IMR-90 (cell line): ENCODE results near the gene LIMK2. TPM values are rescaled to one million over a fixed set of nuclear protein-coding genes. Genes with fewer than 3 reads are reported as not detected.

Experiments
- ATAC-seq: fragments of 200-7000 bp; cut with Tn5 transposase; 2 replicates; pipeline ENCODE4 v1.9.1; 2020; ENCODE audit warnings: low read depth, mild to moderate bottlenecking, moderate library complexity
- BruUV-seq: library from RNA; stranded (reverse); fragments of 400-500 nt; replicated peaks from 2 replicates; lab custom pipeline; 2021; lab: Mats Ljungman, UMichigan
- CTCF ChIA-PET: fragments of 300-600 bp; formaldehyde crosslinking; extraction: SDS; loops from one replicate; lab custom pipeline; 2021; ENCODE audit warnings: antibody characterized with exemption; lab: Yijun Ruan, JAX
- POLR2A ChIA-PET: fragments of 300-600 bp; sonication (Branson Sonifier 250); formaldehyde crosslinking; loops from one replicate; lab custom pipeline; 2022; ENCODE audit warnings: antibody characterized with exemption; ENCODE audit not compliant: unreplicated experiment; lab: Charles Lee
- DNase-seq: peaks from one replicate; pipeline ENCODE4 v3.0.0; 2013
- H2AFZ ChIP-seq: replicated peaks from 2 replicates; pipeline ENCODE3; 2013; ENCODE audit warnings: low read length, mild to moderate bottlenecking; ENCODE audit not compliant: poor library complexity
- H2AK5ac ChIP-seq: 2 replicates; pipeline ENCODE4 v1.6.1; 2013; ENCODE audit warnings: low read depth, low read length, inconsistent platforms
- H2AK9ac ChIP-seq: replicated peaks from 2 replicates; pipeline ENCODE3; 2013; ENCODE audit warnings: mild to moderate bottlenecking, low read depth, low read length, moderate library complexity; ENCODE audit not compliant: poor library complexity
- H2BK120ac ChIP-seq: 2 replicates; pipeline ENCODE4 v1.6.1; 2013; ENCODE audit warnings: low read depth, low read length, inconsistent platforms
- H2BK15ac ChIP-seq: 3 replicates; pipeline ENCODE4 v1.6.1; 2013; ENCODE audit warnings: low read depth, low read length, inconsistent platforms
- H2BK20ac ChIP-seq: 2 replicates; pipeline ENCODE4 v1.6.1; 2013; ENCODE audit warnings: low read depth, mild to moderate bottlenecking, inconsistent platforms, low read length, moderate library complexity
- H2BK5ac ChIP-seq: 2 replicates; pipeline ENCODE4 v1.6.1; 2013; ENCODE audit warnings: mild to moderate bottlenecking, low read depth, low read length, inconsistent platforms; ENCODE audit not compliant: poor library complexity, severe bottlenecking
- H3K14ac ChIP-seq: replicated peaks from 2 replicates; pipeline ENCODE4 v1.6.1; 2013; ENCODE audit warnings: low read depth, low read length, inconsistent platforms
- H3K18ac ChIP-seq: 2 replicates; pipeline ENCODE4 v1.6.1; 2013; ENCODE audit warnings: low read depth, low read length, control low read depth
- H3K23ac ChIP-seq: 2 replicates; pipeline ENCODE4 v1.6.1; 2013; ENCODE audit warnings: low read depth, low read length, inconsistent platforms
- H3K27ac ChIP-seq: 2 replicates; pipeline ENCODE4 v1.5.1; 2013; ENCODE audit warnings: mild to moderate bottlenecking, control low read depth, low read length; ENCODE audit not compliant: insufficient read depth
- H3K27me3 ChIP-seq: 2 replicates; pipeline ENCODE4 v1.6.1; 2013; ENCODE audit warnings: low read length; ENCODE audit not compliant: control insufficient read depth, insufficient read depth
- H3K36me3 ChIP-seq: 2 replicates; pipeline ENCODE4 v1.6.1; 2013; ENCODE audit warnings: low read length, mixed read lengths; ENCODE audit not compliant: control insufficient read depth, insufficient read depth
- H3K4ac ChIP-seq: 2 replicates; pipeline ENCODE4 v1.6.1; 2013; ENCODE audit warnings: low read depth, low read length, inconsistent platforms
- H3K4me1 ChIP-seq: 2 replicates; pipeline ENCODE4 v1.6.1; 2013; ENCODE audit warnings: low read length, mixed read lengths; ENCODE audit not compliant: control insufficient read depth, insufficient read depth
- H3K4me2 ChIP-seq: 2 replicates; pipeline ENCODE4 v1.6.1; 2013; ENCODE audit warnings: low read depth, mild to moderate bottlenecking, control low read depth, low read length, moderate library complexity
- H3K4me3 ChIP-seq: 2 replicates; pipeline ENCODE4 v1.5.1; 2013; ENCODE audit warnings: low read depth, mild to moderate bottlenecking, control low read depth, low read length, moderate library complexity; ENCODE audit not compliant: insufficient read depth
- H3K56ac ChIP-seq: 2 replicates; pipeline ENCODE4 v1.6.1; 2013; ENCODE audit warnings: low read length, inconsistent platforms; ENCODE audit not compliant: insufficient read depth; ENCODE audit errors: extremely low read depth
- H3K79me1 ChIP-seq, 2 experiments: 2 replicates each; pipeline ENCODE4 v1.6.1; 2013; ENCODE audit warnings: low read length in 2 of 2, inconsistent platforms in 1 of 2, low read depth in 1 of 2
- H3K9ac ChIP-seq: 2 replicates; pipeline ENCODE4 v1.6.1; 2013; ENCODE audit warnings: low read depth, low read length, control low read depth
- H3K9me1 ChIP-seq: 2 replicates; pipeline ENCODE4 v1.6.1; 2013; ENCODE audit warnings: low read length, inconsistent platforms; ENCODE audit not compliant: insufficient read depth
- H3K9me3 ChIP-seq: 2 replicates; pipeline ENCODE4 v1.6.1; 2013; ENCODE audit warnings: low read length; ENCODE audit not compliant: control insufficient read depth, insufficient read depth
- H4K20me1 ChIP-seq: 2 replicates; pipeline ENCODE4 v1.6.1; 2013; ENCODE audit warnings: low read length, inconsistent platforms; ENCODE audit not compliant: insufficient read depth
- H4K5ac ChIP-seq: 2 replicates; pipeline ENCODE4 v1.6.1; 2013; ENCODE audit warnings: mild to moderate bottlenecking, low read depth, low read length, control low read depth
- H4K8ac ChIP-seq, 2 experiments: 2 replicates each; pipeline ENCODE4 v1.6.1; 2013; ENCODE audit warnings: low read depth in 2 of 2, low read length in 2 of 2, control low read depth in 1 of 2, inconsistent platforms in 1 of 2
- H4K91ac ChIP-seq: 2 replicates; pipeline ENCODE4 v1.6.1; 2013; ENCODE audit warnings: low read depth, low read length, inconsistent platforms; ENCODE audit not compliant: insufficient read depth
- BHLHE40 ChIP-seq: fragments of 150-350 bp; IDR thresholded peaks from 2 replicates; pipeline ENCODE4 v1.6.1; 2016; ENCODE audit warnings: mild to moderate bottlenecking, low read depth, low read length
- CHD1 ChIP-seq: IDR thresholded peaks from 2 replicates; pipeline ENCODE4 v1.6.1; 2012; ENCODE audit warnings: low read depth, low read length, improper control_type of control experiment
- FOS ChIP-seq: fragments of 150-350 bp; IDR thresholded peaks from 2 replicates; pipeline ENCODE4 v1.6.1; 2016; ENCODE audit warnings: low read depth, low read length
- POLR2A ChIP-seq: IDR thresholded peaks from 2 replicates; pipeline ENCODE4 v1.6.1; 2012; ENCODE audit warnings: mild to moderate bottlenecking, low read depth, low read length
- RAD21 ChIP-seq: IDR thresholded peaks from 2 replicates; pipeline ENCODE4 v1.6.1; 2012; ENCODE audit warnings: low read length, improper control_type of control experiment
- RCOR1 ChIP-seq: IDR thresholded peaks from 2 replicates; pipeline ENCODE4 v1.6.1; 2012; ENCODE audit warnings: mild to moderate bottlenecking, low read length, improper control_type of control experiment; ENCODE audit not compliant: insufficient replicate concordance
- RFX5 ChIP-seq: IDR thresholded peaks from 2 replicates; pipeline ENCODE4 v1.8.0; 2012; ENCODE audit warnings: low read depth, mild to moderate bottlenecking, low read length, moderate library complexity
- SMC3 ChIP-seq: fragments of 150-350 bp; IDR thresholded peaks from 2 replicates; pipeline ENCODE4 v1.6.1; 2016; ENCODE audit warnings: low read depth, mild to moderate bottlenecking, antibody characterized with exemption, low read length, moderate library complexity
- WGBS, 2 experiments: methylation state at CpG; one replicate each; pipeline versions ENCODE4 v1.1.5 to v1.1.7; 2013; ENCODE audit warnings: missing lambda C conversion rate in 2 of 2; ENCODE audit not compliant: insufficient read length in 1 of 2; ENCODE audit errors: extremely low coverage in 2 of 2; 5-methylcytosine and 5-hydroxymethylcytosine counted together
- dilution Hi-C: fragments of 300-500 bp; cut with HindIII; formaldehyde crosslinking; loops from one replicate; pipeline ENCODE4 v1.14.3; 2018; ENCODE audit warnings: low sequenced_read_pairs; ENCODE audit not compliant: unreplicated experiment
- in situ Hi-C: fragments of 300-500 bp; cut with MboI; formaldehyde crosslinking; loops from 3 replicates; pipeline ENCODE4 v1.14.3; 2019; ENCODE audit warnings: low sequenced_read_pairs, inconsistent platforms, mixed read lengths
- intact Hi-C: fragments of 100-400 bp; cut with micrococcal nuclease; formaldehyde crosslinking; loops from 2 replicates; pipeline ENCODE4 v1.10.0; 2022
- polyA plus RNA-seq, 3 experiments: library from polyadenylated mRNA; depleted of rRNA; stranded (reverse); fragments of >200 nt; gene quantifications; 2 replicates each; pipeline ENCODE4 v1.2.3, GENCODE V29; 2012; ENCODE audit warnings: low replicate concordance in 1 of 3
- total RNA-seq: library from RNA; depleted of rRNA; stranded (reverse); fragments of >200 nt; gene quantifications from 2 replicates; pipeline ENCODE4 v1.2.3, GENCODE V29; 2012
- TF ChIP-seq, protein P1 (sequence below): fragments of 150-350 bp; IDR thresholded peaks from 2 replicates; pipeline ENCODE4 v1.6.1; 2017; ENCODE audit warnings: mild to moderate bottlenecking, antibody characterized with exemption, low read length, low read depth

The LIMK2 gene
- total and polyA plus RNA-seq, 2 of the 4 experiments (the other 2 are of a cell fraction), result 14.5 to 31.9 TPM

DNA sequence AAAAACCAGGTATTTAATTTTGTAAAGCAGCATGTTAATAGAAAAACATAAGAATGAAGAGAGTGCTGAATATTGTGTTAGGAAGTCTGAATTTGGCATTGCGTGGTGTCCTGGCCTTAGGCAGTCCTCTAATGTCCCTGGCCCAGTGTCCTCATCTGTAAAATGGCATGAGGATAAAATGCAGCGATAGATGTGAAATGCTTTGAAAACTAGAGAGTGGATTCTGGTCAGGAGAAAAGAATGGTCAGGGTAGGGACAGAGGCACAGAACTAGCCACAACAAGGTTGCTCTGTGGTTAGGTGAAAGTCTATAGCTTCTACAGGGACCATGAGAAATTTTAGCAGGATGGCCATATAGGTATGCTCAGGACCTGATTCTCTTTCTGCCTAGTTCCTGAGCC lies 33.2 kb upstream of the LIMK2 start:
- Histone ChIP-seq H4K8ac (peak overlapping the region; percentile 62 to 93; a peak in 3 of 4 replicates), H3K4me2 (no peak overlapping the region), H3K79me1 (peaks cover 27 to 71% of the 10 kb centered on the region in 2 experiments), H4K5ac (peak overlapping the region; percentile 62; the same call in 1 of the 2 replicates), H2BK15ac (peak overlapping the region; percentile 96; the same call in 2 of the 3 replicates), H2AK5ac (peak overlapping the region; percentile 100), H4K91ac (peak overlapping the region; percentile 96), H2AFZ (no peak overlapping the region), H3K9ac (no peak overlapping the region), H2BK120ac (peak overlapping the region; percentile 97), H3K4ac (peak overlapping the region; percentile 97), H3K27me3 (no peaks in the 10 kb centered on the region), H3K14ac (peak overlapping the region; percentile 96), H2BK20ac (peak overlapping the region; percentile 72), H3K18ac (peak overlapping the region; percentile 59; the same call in 1 of the 2 replicates), H3K23ac (peak overlapping the region; percentile 82), H3K4me3 (no peak overlapping the region), H2BK5ac (peak overlapping the region; percentile 100), H4K20me1 (peaks cover 3% of the 10 kb centered on the region; the same call in 1 of the 2 replicates), H3K27ac (no peak overlapping the region; the same call in 1 of the 2 replicates), H3K4me1 (peaks cover 23% of the 10 kb centered on the region), H3K56ac (no peak overlapping the region), H2AK9ac (peak overlapping the region; percentile 58), H3K9me1 (peaks cover 18% of the 10 kb centered on the region), H3K9me3 (no peaks in the 10 kb centered on the region), H3K36me3 (peaks cover 4% of the 10 kb centered on the region; the same call in 1 of the 2 replicates)
- in situ Hi-C loops (no loop called here), intact Hi-C loops (no loop called here), dilution Hi-C loops (no loop called here)
- CTCF ChIA-PET, result no interaction called here
- WGBS, 2 experiments, result 96% methylated on average over 2 of the region's 2 CpGs; no CpG with 5 or more reads in 1 of the 2 experiments
- BruUV-seq, result no TSS peak
- ATAC-seq, result no peak
- POLR2A ChIA-PET, result interaction anchor here (0.5 kb wide), 1 partner anchor 332 kb away, joined by 3 read pairs; no protein-coding TSS in a partner anchor
- TF ChIP-seq RFX5 (no peak), RCOR1 (no peak), POLR2A (no peak), SMC3 (no peak), RAD21 (no peak), BHLHE40 (no peak), FOS (no peak), CHD1 (no peak)
- TF ChIP-seq, protein P1, sequence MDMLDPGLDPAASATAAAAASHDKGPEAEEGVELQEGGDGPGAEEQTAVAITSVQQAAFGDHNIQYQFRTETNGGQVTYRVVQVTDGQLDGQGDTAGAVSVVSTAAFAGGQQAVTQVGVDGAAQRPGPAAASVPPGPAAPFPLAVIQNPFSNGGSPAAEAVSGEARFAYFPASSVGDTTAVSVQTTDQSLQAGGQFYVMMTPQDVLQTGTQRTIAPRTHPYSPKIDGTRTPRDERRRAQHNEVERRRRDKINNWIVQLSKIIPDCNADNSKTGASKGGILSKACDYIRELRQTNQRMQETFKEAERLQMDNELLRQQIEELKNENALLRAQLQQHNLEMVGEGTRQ, result no peak
- DNase-seq, result no peak
